ENCODE measurements around the gene SPECC1L. TPM values are rescaled to one million over a fixed set of nuclear protein-coding genes. Genes with fewer than 3 reads are reported as not detected.

The SPECC1L gene
- total RNA-seq, 1 donor from 2014 or later = 92.9 TPM

- DNase-seq (ENCODE audit: low spot score) = no peak
These were observed 91.5 kb downstream of the SPECC1L start for GRCh38 chr22:24361976-24362646.

GRCh38 chr22:24363243-24363642 lies 92.6 kb downstream of the SPECC1L start:
- DNase-seq (ENCODE audit: low spot score) = no peak

- DNase-seq (ENCODE audit: low spot score) = no peak
These were observed 96.1 kb downstream of the SPECC1L start for GRCh38 chr22:24366701-24367100.

- no peak for DNase-seq (ENCODE audit: low spot score)
These were observed 97.2 kb downstream of the SPECC1L start for GRCh38 chr22:24367841-24368240.

- DNase-seq (ENCODE audit: low spot score) = no peak
These were observed 99.8 kb downstream of the SPECC1L start for GRCh38 chr22:24370401-24370800.

GRCh38 chr22:24376002-24376401 lies 105.4 kb downstream of the SPECC1L start:
- DNase-seq (ENCODE audit: low spot score) = no peak

GRCh38 chr22:24376586-24376985 lies 106.0 kb downstream of the SPECC1L start:
- DNase-seq (ENCODE audit: low spot score) = no peak

- no peak for DNase-seq (ENCODE audit: low spot score)
These were observed 108.9 kb downstream of the SPECC1L start for GRCh38 chr22:24379536-24379935.

- no peak for DNase-seq (ENCODE audit: low spot score)
These were observed 109.7 kb downstream of the SPECC1L start for GRCh38 chr22:24380220-24380904.

GRCh38 chr22:24380905-24381230 lies 110.2 kb downstream of the SPECC1L start:
- DNase-seq (ENCODE audit: low spot score) = no peak

- DNase-seq (ENCODE audit: low spot score) = no peak
These were observed 112.4 kb downstream of the SPECC1L start for GRCh38 chr22:24383061-24383460.

GRCh38 chr22:24384131-24384530 lies 113.5 kb downstream of the SPECC1L start:
- no peak for DNase-seq (ENCODE audit: low spot score)

- DNase-seq (ENCODE audit: low spot score) = no peak
These were observed 116.4 kb downstream of the SPECC1L start for GRCh38 chr22:24386937-24387471.

- DNase-seq (ENCODE audit: low spot score) = no peak
These were observed 119.0 kb downstream of the SPECC1L start for GRCh38 chr22:24389680-24390079.

- no peak for DNase-seq (ENCODE audit: low spot score)
These were observed 119.5 kb downstream of the SPECC1L start for GRCh38 chr22:24390156-24390555.

GRCh38 chr22:24390576-24390975 lies 119.9 kb downstream of the SPECC1L start:
- DNase-seq (ENCODE audit: low spot score) = no peak

GRCh38 chr22:24391836-24392217 lies 121.2 kb downstream of the SPECC1L start:
- DNase-seq (ENCODE audit: low spot score) = no peak

- no peak for DNase-seq (ENCODE audit: low spot score)
These were observed 121.7 kb downstream of the SPECC1L start for GRCh38 chr22:24392218-24392931.

GRCh38 chr22:24393012-24393559 lies 122.5 kb downstream of the SPECC1L start:
- no peak for DNase-seq (ENCODE audit: low spot score)

GRCh38 chr22:24393848-24394247 lies 123.2 kb downstream of the SPECC1L start:
- no peak for DNase-seq (ENCODE audit: low spot score)

GRCh38 chr22:24394254-24394653 lies 123.6 kb downstream of the SPECC1L start:
- no peak for DNase-seq (ENCODE audit: low spot score)

- DNase-seq (ENCODE audit: low spot score) = no peak
These were observed 127.8 kb downstream of the SPECC1L start for GRCh38 chr22:24398409-24398808.
